ENCODE data around the gene CLEC18C.
"Not testable (repeated sequence)": the region's sequence is repeated elsewhere in the genome, so short reads cannot be mapped to it uniquely, and the experiment has no call there.

CLEC18C gene

GRCh38 chr16:70173212-70173837 is at the start of gene CLEC18C:
Gene CLEC18C, plus strand, starts transcription at chr16:70173787. Its CDS starts 492 bp downstream, at chr16:70174279.
- not testable (repeated sequence) for DNase-seq

- DNase-seq = not testable (repeated sequence)
Observed at GRCh38 chr16:70123822-70124221, 49.8 kb upstream of the CLEC18C start.

GRCh38 chr16:70126226-70126625 is 47.4 kb upstream of the CLEC18C start:
- DNase-seq = not testable (repeated sequence)

GRCh38 chr16:70127706-70128105 is 45.9 kb upstream of the CLEC18C start:
- DNase-seq = not testable (repeated sequence)

GRCh38 chr16:70128844-70129243 is 44.7 kb upstream of the CLEC18C start:
- not testable (repeated sequence) for DNase-seq

- not testable (repeated sequence) for DNase-seq
Observed at GRCh38 chr16:70135796-70136195, 37.8 kb upstream of the CLEC18C start.

- DNase-seq = not testable (repeated sequence)
Observed at GRCh38 chr16:70136595-70136994, 37.0 kb upstream of the CLEC18C start.

GRCh38 chr16:70142739-70143138 is 30.8 kb upstream of the CLEC18C start:
- not testable (repeated sequence) for DNase-seq

- DNase-seq = not testable (repeated sequence)
Observed at GRCh38 chr16:70143231-70143895, 30.2 kb upstream of the CLEC18C start.

- DNase-seq = not testable (repeated sequence)
Observed at GRCh38 chr16:70147853-70148252, 25.7 kb upstream of the CLEC18C start.

GRCh38 chr16:70148453-70148852 is 25.1 kb upstream of the CLEC18C start:
- not testable (repeated sequence) for DNase-seq

GRCh38 chr16:70149296-70149695 is 24.3 kb upstream of the CLEC18C start:
- not testable (repeated sequence) for DNase-seq

GRCh38 chr16:70151391-70151790 is 22.2 kb upstream of the CLEC18C start:
- DNase-seq = no peak

GRCh38 chr16:70151941-70152509 is 21.6 kb upstream of the CLEC18C start:
- no peak for DNase-seq

- DNase-seq = no peak
Observed at GRCh38 chr16:70152578-70153302, 20.8 kb upstream of the CLEC18C start.

GRCh38 chr16:70154736-70155135 is 18.9 kb upstream of the CLEC18C start:
- not testable (repeated sequence) for DNase-seq

- no peak for DNase-seq
Observed at GRCh38 chr16:70156207-70156978, 17.2 kb upstream of the CLEC18C start.

- DNase-seq = no peak
Observed at GRCh38 chr16:70157105-70157476, 16.5 kb upstream of the CLEC18C start.

GRCh38 chr16:70157477-70158260 is 15.9 kb upstream of the CLEC18C start:
- DNase-seq = no peak

GRCh38 chr16:70158261-70158939 is 15.2 kb upstream of the CLEC18C start:
- DNase-seq = no peak

Measured in amygdala (tissue), 56 donors.